Panc1 (cell line): ENCODE results near the gene ADD2.

Experiments
- POLR2AphosphoS5 ChIP-seq: IDR thresholded peaks from 2 replicates; pipeline ENCODE4 v1.6.1; 2012; ENCODE audit warnings: mild to moderate bottlenecking, low read depth, low read length, moderate library complexity
- TF ChIP-seq, protein P1 (sequence below): fragments of 450-650 bp; IDR thresholded peaks from 2 replicates; pipeline ENCODE4 v1.5.1; 2017; ENCODE audit warnings: mild to moderate bottlenecking
- TF ChIP-seq, protein P2 (sequence below), 2 experiments: IDR thresholded peaks; 2 replicates each; pipeline ENCODE4 v1.6.1; 2011 to 2012; ENCODE audit warnings: low read depth in 2 of 2, control low read depth in 1 of 2, low read length in 1 of 2, mild to moderate bottlenecking in 1 of 2, moderate library complexity in 1 of 2; ENCODE audit not compliant: insufficient read depth in 1 of 2

DNA sequence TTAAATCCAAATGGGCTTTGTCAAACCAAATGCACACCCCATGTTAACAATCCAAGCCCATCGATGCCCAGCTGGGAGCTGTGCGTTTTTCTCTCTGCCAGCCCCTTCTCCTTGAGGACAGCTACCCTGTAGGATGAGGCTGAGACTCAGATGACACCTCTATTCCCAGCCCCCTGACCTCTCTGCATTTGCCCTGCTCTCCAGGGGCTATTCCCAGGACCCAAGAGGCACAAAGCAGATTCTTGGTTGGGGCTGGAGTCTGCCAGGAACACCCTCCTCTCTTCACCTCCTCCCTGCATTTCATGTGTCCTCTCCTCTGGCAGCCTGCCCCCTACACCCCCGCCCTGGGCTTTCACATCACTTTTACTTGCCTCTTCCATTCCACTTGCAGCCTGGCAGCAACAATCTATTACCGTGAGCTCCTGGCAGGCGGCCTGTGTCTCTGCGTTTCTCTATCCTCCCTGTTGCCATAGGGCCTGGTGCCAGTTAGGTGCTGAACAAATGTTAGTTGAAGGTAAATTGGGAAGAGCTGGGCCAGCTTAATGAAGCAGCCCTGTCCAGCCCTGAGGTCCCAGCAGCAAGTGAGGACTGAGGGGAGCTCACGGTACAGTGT lies 51.8 kb downstream of the ADD2 start:
- TF ChIP-seq, protein P1, sequence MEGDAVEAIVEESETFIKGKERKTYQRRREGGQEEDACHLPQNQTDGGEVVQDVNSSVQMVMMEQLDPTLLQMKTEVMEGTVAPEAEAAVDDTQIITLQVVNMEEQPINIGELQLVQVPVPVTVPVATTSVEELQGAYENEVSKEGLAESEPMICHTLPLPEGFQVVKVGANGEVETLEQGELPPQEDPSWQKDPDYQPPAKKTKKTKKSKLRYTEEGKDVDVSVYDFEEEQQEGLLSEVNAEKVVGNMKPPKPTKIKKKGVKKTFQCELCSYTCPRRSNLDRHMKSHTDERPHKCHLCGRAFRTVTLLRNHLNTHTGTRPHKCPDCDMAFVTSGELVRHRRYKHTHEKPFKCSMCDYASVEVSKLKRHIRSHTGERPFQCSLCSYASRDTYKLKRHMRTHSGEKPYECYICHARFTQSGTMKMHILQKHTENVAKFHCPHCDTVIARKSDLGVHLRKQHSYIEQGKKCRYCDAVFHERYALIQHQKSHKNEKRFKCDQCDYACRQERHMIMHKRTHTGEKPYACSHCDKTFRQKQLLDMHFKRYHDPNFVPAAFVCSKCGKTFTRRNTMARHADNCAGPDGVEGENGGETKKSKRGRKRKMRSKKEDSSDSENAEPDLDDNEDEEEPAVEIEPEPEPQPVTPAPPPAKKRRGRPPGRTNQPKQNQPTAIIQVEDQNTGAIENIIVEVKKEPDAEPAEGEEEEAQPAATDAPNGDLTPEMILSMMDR = no peak
- no peak for TF ChIP-seq POLR2AphosphoS5
- TF ChIP-seq, protein P2, sequence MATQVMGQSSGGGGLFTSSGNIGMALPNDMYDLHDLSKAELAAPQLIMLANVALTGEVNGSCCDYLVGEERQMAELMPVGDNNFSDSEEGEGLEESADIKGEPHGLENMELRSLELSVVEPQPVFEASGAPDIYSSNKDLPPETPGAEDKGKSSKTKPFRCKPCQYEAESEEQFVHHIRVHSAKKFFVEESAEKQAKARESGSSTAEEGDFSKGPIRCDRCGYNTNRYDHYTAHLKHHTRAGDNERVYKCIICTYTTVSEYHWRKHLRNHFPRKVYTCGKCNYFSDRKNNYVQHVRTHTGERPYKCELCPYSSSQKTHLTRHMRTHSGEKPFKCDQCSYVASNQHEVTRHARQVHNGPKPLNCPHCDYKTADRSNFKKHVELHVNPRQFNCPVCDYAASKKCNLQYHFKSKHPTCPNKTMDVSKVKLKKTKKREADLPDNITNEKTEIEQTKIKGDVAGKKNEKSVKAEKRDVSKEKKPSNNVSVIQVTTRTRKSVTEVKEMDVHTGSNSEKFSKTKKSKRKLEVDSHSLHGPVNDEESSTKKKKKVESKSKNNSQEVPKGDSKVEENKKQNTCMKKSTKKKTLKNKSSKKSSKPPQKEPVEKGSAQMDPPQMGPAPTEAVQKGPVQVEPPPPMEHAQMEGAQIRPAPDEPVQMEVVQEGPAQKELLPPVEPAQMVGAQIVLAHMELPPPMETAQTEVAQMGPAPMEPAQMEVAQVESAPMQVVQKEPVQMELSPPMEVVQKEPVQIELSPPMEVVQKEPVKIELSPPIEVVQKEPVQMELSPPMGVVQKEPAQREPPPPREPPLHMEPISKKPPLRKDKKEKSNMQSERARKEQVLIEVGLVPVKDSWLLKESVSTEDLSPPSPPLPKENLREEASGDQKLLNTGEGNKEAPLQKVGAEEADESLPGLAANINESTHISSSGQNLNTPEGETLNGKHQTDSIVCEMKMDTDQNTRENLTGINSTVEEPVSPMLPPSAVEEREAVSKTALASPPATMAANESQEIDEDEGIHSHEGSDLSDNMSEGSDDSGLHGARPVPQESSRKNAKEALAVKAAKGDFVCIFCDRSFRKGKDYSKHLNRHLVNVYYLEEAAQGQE (IDR thresholded peaks at IDR 0.05; ENCODE audit: insufficient read depth in 1 of 2, low read depth in 2 of 2, low read length in 1 of 2) = no peak
